ENCODE results near the gene KIF20B.

KIF20B gene

GRCh38 chr10:89701242-89702120 lies at the start of gene KIF20B:
TSS of gene KIF20B (plus strand) at chr10:89701590. CDS start at chr10:89705295, 3,705 bp downstream.
- peak within 1 kb of the TSS; percentile 72 for H3K4me3 ChIP-seq (ENCODE audit: low read depth, low read length)
- no peak for TF ChIP-seq CTCF (IDR thresholded peaks at IDR 0.05; ENCODE audit: low read depth, low read length)

- TF ChIP-seq CTCF (IDR thresholded peaks at IDR 0.05; ENCODE audit: low read depth, low read length), result no peak
- no peak overlapping the region for H3K4me3 ChIP-seq (ENCODE audit: low read depth, low read length)
Measured at GRCh38 chr10:89651916-89652573, 49.3 kb upstream of the KIF20B start.

GRCh38 chr10:89652806-89653370 lies 48.5 kb upstream of the KIF20B start:
- H3K4me3 ChIP-seq (ENCODE audit: low read depth, low read length), result no peak overlapping the region
- no peak for TF ChIP-seq CTCF (IDR thresholded peaks at IDR 0.05; ENCODE audit: low read depth, low read length)

- no peak overlapping the region for H3K4me3 ChIP-seq (ENCODE audit: low read depth, low read length)
- TF ChIP-seq CTCF (IDR thresholded peaks at IDR 0.05; ENCODE audit: low read depth, low read length), result no peak
Measured at GRCh38 chr10:89653410-89653869, 48.0 kb upstream of the KIF20B start.

- TF ChIP-seq CTCF (IDR thresholded peaks at IDR 0.05; ENCODE audit: low read depth, low read length), result no peak
Measured at GRCh38 chr10:89655722-89656121, 45.7 kb upstream of the KIF20B start.

GRCh38 chr10:89657302-89657701 lies 44.1 kb upstream of the KIF20B start:
- TF ChIP-seq CTCF (IDR thresholded peaks at IDR 0.05; ENCODE audit: low read depth, low read length), result no peak
- H3K4me3 ChIP-seq (ENCODE audit: low read depth, low read length), result no peak overlapping the region

More at GRCh38 chr10:89655722-89656121, 45.7 kb upstream of the KIF20B start:
- no peak overlapping the region for H3K4me3 ChIP-seq (ENCODE audit: low read depth, low read length)

Measured in WI38 (cell line).